Measurements from ENCODE around the gene ST7.

The ST7 gene

GRCh38 chr7:117034851-117035464, 81.7 kb downstream of the ST7 start:
- Histone ChIP-seq H3K4me1 (ENCODE audit: control insufficient read depth, insufficient read depth, low read length) (peaks cover 3% of the 10 kb centered on the region), H3K9ac (ENCODE audit: low read length) (no peak overlapping the region), H3K27me3 (ENCODE audit: control insufficient read depth, insufficient read depth, low read length) (no peaks in the 10 kb centered on the region), H3K27ac (ENCODE audit: low read depth, low read length) (no peak overlapping the region), H3K36me3 (ENCODE audit: control insufficient read depth, insufficient read depth, low read length) (no peaks in the 10 kb centered on the region), H3K4me3 (ENCODE audit: low read length) (no peak overlapping the region)

GRCh38 chr7:117035465-117035862, 82.2 kb downstream of the ST7 start:
- no peak overlapping the region for H3K4me3 ChIP-seq (ENCODE audit: low read length)
- peaks cover 3% of the 10 kb centered on the region for H3K4me1 ChIP-seq (ENCODE audit: control insufficient read depth, insufficient read depth, low read length)
- H3K27ac ChIP-seq (ENCODE audit: low read depth, low read length), result no peak overlapping the region
- H3K9ac ChIP-seq (ENCODE audit: low read length), result no peak overlapping the region
- H3K27me3 ChIP-seq (ENCODE audit: control insufficient read depth, insufficient read depth, low read length), result no peaks in the 10 kb centered on the region
- no peaks in the 10 kb centered on the region for H3K36me3 ChIP-seq (ENCODE audit: control insufficient read depth, insufficient read depth, low read length)

DNA sequence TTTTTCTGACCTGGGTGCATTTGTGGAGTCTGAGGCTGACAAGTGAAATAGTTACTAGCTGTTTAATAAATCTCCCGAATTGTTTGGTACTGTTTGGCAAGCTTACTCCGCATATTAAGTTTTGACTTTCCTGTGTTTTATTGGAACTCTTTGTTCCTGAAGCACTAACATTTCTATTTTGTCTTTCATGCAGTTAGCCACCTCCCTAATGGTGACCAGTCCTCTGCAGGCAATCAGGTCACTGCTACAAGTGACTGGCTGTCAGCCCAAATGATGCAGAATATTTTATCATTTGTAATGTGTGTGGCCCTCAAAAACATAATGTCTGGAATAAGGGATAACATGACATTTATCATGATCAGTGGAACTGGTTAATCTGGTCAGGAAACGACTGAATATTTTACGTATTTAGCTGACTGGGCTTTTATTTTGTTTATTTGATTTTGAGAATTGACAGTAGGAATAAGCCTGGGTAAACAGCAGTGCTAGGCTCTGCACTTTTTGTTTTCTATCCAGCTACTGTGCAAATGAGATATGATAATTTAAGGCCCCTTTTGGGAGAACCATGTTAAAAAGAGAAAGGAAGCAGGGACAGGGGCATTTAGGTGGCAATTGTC, 82.9 kb downstream of the ST7 start:
- H3K36me3 ChIP-seq (ENCODE audit: control insufficient read depth, insufficient read depth, low read length), result no peaks in the 10 kb centered on the region
- H3K4me3 ChIP-seq (ENCODE audit: low read length), result no peak overlapping the region
- no peaks in the 10 kb centered on the region for H3K27me3 ChIP-seq (ENCODE audit: control insufficient read depth, insufficient read depth, low read length)
- H3K4me1 ChIP-seq (ENCODE audit: control insufficient read depth, insufficient read depth, low read length), result peaks cover 3% of the 10 kb centered on the region
- no peak overlapping the region for H3K27ac ChIP-seq (ENCODE audit: low read depth, low read length)
- H3K9ac ChIP-seq (ENCODE audit: low read length), result no peak overlapping the region

- Histone ChIP-seq H3K9ac (ENCODE audit: low read length) (no peak overlapping the region), H3K27me3 (ENCODE audit: control insufficient read depth, insufficient read depth, low read length) (no peaks in the 10 kb centered on the region), H3K36me3 (ENCODE audit: control insufficient read depth, insufficient read depth, low read length) (no peaks in the 10 kb centered on the region), H3K27ac (ENCODE audit: low read depth, low read length) (no peak overlapping the region), H3K4me3 (ENCODE audit: low read length) (no peak overlapping the region), H3K4me1 (ENCODE audit: control insufficient read depth, insufficient read depth, low read length) (peaks cover 3% of the 10 kb centered on the region)
Observed at GRCh38 chr7:117036836-117037235, 83.5 kb downstream of the ST7 start.

- H3K4me3 ChIP-seq (ENCODE audit: low read length), result no peak overlapping the region
- no peaks in the 10 kb centered on the region for H3K36me3 ChIP-seq (ENCODE audit: control insufficient read depth, insufficient read depth, low read length)
Observed at GRCh38 chr7:117038408-117038807, 85.1 kb downstream of the ST7 start.

DNA sequence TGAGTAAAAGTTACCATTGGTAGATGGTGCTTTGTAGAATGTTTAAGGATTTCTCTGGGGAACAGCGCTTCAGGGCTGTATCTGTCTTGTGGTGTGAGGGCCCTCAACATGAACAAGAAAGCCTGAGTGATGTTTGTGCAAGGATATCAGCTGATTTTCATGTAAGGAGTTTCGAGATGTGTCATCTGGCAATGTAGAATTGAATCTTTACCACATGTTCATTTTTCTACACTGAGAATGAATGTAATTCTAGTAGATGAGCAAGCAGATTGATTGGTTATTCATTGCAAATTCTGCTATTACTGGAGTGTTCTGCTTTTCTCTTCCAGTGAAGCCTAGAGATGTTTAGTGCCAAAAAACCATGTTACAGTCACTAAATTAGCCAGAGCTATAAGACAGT, 87.7 kb downstream of the ST7 start:
- no peaks in the 10 kb centered on the region for H3K36me3 ChIP-seq (ENCODE audit: control insufficient read depth, insufficient read depth, low read length)
- no peak overlapping the region for H3K4me3 ChIP-seq (ENCODE audit: low read length)
- peaks cover 8% of the 10 kb centered on the region for H3K4me1 ChIP-seq (ENCODE audit: control insufficient read depth, insufficient read depth, low read length)
- no peaks in the 10 kb centered on the region for H3K27me3 ChIP-seq (ENCODE audit: control insufficient read depth, insufficient read depth, low read length)
- H3K9ac ChIP-seq (ENCODE audit: low read length), result no peak overlapping the region
- H3K27ac ChIP-seq (ENCODE audit: low read depth, low read length), result no peak overlapping the region

More at GRCh38 chr7:117038408-117038807, 85.1 kb downstream of the ST7 start:
- Histone ChIP-seq H3K27me3 (ENCODE audit: control insufficient read depth, insufficient read depth, low read length) (no peaks in the 10 kb centered on the region), H3K27ac (ENCODE audit: low read depth, low read length) (no peak overlapping the region), H3K9ac (ENCODE audit: low read length) (no peak overlapping the region), H3K4me1 (ENCODE audit: control insufficient read depth, insufficient read depth, low read length) (peaks cover 4% of the 10 kb centered on the region)

DNA sequence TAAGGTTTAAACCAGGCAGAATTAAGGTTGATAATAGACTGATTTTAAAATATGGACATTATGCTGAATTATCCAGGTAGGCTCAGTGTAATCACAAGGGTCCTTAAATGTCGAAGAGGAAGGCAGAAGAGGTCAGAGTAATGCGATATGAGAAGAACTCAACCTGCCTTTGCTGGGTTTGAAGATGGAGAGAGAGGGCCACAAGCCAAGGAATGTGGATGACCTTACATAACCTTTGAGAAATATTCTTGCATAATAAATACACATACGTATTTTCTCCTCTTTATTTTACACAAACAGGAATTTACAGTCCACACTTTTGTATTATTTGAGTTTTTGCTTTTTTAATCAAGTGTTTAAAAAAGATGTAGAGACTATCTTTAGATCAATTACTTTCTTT, 88.5 kb downstream of the ST7 start:
- peaks cover 7% of the 10 kb centered on the region for H3K4me1 ChIP-seq (ENCODE audit: control insufficient read depth, insufficient read depth, low read length)
- no peak overlapping the region for H3K9ac ChIP-seq (ENCODE audit: low read length)
- H3K27ac ChIP-seq (ENCODE audit: low read depth, low read length), result no peak overlapping the region
- H3K27me3 ChIP-seq (ENCODE audit: control insufficient read depth, insufficient read depth, low read length), result no peaks in the 10 kb centered on the region
- H3K36me3 ChIP-seq (ENCODE audit: control insufficient read depth, insufficient read depth, low read length), result no peaks in the 10 kb centered on the region
- no peak overlapping the region for H3K4me3 ChIP-seq (ENCODE audit: low read length)

- H3K27ac ChIP-seq (ENCODE audit: low read depth, low read length), result no peak overlapping the region
Observed at GRCh38 chr7:117043108-117043825, 90.0 kb downstream of the ST7 start.

GRCh38 chr7:117044664-117045063, 91.4 kb downstream of the ST7 start:
- Histone ChIP-seq H3K36me3 (ENCODE audit: control insufficient read depth, insufficient read depth, low read length) (no peaks in the 10 kb centered on the region), H3K27me3 (ENCODE audit: control insufficient read depth, insufficient read depth, low read length) (no peaks in the 10 kb centered on the region), H3K27ac (ENCODE audit: low read depth, low read length) (no peak overlapping the region), H3K4me3 (ENCODE audit: low read length) (no peak overlapping the region), H3K9ac (ENCODE audit: low read length) (no peak overlapping the region), H3K4me1 (ENCODE audit: control insufficient read depth, insufficient read depth, low read length) (peaks cover 7% of the 10 kb centered on the region)

More at GRCh38 chr7:117043108-117043825, 90.0 kb downstream of the ST7 start:
- Histone ChIP-seq H3K27me3 (ENCODE audit: control insufficient read depth, insufficient read depth, low read length) (no peaks in the 10 kb centered on the region), H3K4me3 (ENCODE audit: low read length) (no peak overlapping the region), H3K4me1 (ENCODE audit: control insufficient read depth, insufficient read depth, low read length) (peaks cover 7% of the 10 kb centered on the region), H3K36me3 (ENCODE audit: control insufficient read depth, insufficient read depth, low read length) (no peaks in the 10 kb centered on the region), H3K9ac (ENCODE audit: low read length) (no peak overlapping the region)

DNA sequence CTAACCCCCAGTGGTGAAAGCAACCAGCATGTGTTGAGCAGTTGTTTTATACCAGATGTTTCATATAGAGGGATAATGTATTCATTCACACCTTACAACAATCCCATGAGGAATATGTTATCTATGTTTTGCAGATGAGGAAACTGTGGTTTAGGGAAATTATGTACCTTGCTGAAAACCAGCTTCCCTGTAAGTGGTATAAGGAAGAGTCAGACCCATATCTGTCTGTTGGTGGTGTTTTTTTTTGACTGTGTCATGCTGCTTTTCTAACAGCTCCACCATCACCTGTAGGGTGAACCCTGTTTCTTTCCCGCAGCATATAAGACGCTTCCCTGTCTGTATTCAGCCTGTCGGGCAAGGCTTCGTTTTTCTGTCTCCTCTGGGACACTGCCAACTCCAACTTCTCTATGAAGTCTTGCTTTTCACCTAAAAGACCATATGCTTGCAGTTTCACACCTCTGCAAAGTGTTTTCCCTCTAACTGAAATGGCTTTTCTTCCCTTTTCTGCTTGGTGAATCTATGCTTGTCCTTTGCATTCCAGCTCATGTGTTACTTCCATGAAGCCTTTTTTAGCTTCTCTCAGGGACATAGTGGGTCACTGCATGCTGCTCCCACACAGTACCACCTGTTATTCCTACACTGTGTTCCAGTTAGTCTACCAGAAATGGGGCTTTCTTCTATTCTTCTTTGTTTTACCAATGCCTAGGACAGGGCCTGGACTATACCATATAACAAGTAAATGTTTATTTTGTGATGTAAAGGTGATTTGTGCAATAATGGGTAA, 92.8 kb downstream of the ST7 start:
- H3K27ac ChIP-seq (ENCODE audit: low read depth, low read length), result no peak overlapping the region
- peaks cover 7% of the 10 kb centered on the region for H3K4me1 ChIP-seq (ENCODE audit: control insufficient read depth, insufficient read depth, low read length)
- no peaks in the 10 kb centered on the region for H3K36me3 ChIP-seq (ENCODE audit: control insufficient read depth, insufficient read depth, low read length)

GRCh38 chr7:117047496-117047895, 94.2 kb downstream of the ST7 start:
- Histone ChIP-seq H3K4me1 (ENCODE audit: control insufficient read depth, insufficient read depth, low read length) (peaks cover 7% of the 10 kb centered on the region), H3K27ac (ENCODE audit: low read depth, low read length) (no peak overlapping the region), H3K9ac (ENCODE audit: low read length) (no peak overlapping the region), H3K27me3 (ENCODE audit: control insufficient read depth, insufficient read depth, low read length) (no peaks in the 10 kb centered on the region), H3K36me3 (ENCODE audit: control insufficient read depth, insufficient read depth, low read length) (no peaks in the 10 kb centered on the region), H3K4me3 (ENCODE audit: low read length) (no peak overlapping the region)

More for the DNA sequence above, 92.8 kb downstream of the ST7 start:
- Histone ChIP-seq H3K4me3 (ENCODE audit: low read length) (no peak overlapping the region), H3K27me3 (ENCODE audit: control insufficient read depth, insufficient read depth, low read length) (no peaks in the 10 kb centered on the region), H3K9ac (ENCODE audit: low read length) (no peak overlapping the region)

- Histone ChIP-seq H3K4me3 (ENCODE audit: low read length) (no peak overlapping the region), H3K27ac (ENCODE audit: low read depth, low read length) (no peak overlapping the region), H3K27me3 (ENCODE audit: control insufficient read depth, insufficient read depth, low read length) (no peaks in the 10 kb centered on the region), H3K9ac (ENCODE audit: low read length) (no peak overlapping the region), H3K4me1 (ENCODE audit: control insufficient read depth, insufficient read depth, low read length) (peaks cover 7% of the 10 kb centered on the region), H3K36me3 (ENCODE audit: control insufficient read depth, insufficient read depth, low read length) (no peaks in the 10 kb centered on the region)
Observed at GRCh38 chr7:117048114-117048866, 95.0 kb downstream of the ST7 start.

Data from rectal smooth muscle tissue (tissue), 1 donor.